Lower leg skin (tissue), 3 donors: ENCODE measurements around the gene DDRGK1.

Experiments used
- POLR2A ChIP-seq, 2 donors: fragments of 450-650 bp; IDR thresholded peaks; one replicate each; pipeline ENCODE4 v1.6.1; 2016 to 2017; ENCODE audit warnings: antibody characterized with exemption in 2 of 2, mild to moderate bottlenecking in 1 of 2, moderate library complexity in 1 of 2
- TF ChIP-seq, protein P1 (sequence below), 3 donors: fragments of 450-650 bp; IDR thresholded peaks; one replicate each; pipeline ENCODE4 v1.5.1; 2016; ENCODE audit warnings: antibody characterized with exemption in 3 of 3, mild to moderate bottlenecking in 3 of 3, moderate library complexity in 2 of 3

DNA sequence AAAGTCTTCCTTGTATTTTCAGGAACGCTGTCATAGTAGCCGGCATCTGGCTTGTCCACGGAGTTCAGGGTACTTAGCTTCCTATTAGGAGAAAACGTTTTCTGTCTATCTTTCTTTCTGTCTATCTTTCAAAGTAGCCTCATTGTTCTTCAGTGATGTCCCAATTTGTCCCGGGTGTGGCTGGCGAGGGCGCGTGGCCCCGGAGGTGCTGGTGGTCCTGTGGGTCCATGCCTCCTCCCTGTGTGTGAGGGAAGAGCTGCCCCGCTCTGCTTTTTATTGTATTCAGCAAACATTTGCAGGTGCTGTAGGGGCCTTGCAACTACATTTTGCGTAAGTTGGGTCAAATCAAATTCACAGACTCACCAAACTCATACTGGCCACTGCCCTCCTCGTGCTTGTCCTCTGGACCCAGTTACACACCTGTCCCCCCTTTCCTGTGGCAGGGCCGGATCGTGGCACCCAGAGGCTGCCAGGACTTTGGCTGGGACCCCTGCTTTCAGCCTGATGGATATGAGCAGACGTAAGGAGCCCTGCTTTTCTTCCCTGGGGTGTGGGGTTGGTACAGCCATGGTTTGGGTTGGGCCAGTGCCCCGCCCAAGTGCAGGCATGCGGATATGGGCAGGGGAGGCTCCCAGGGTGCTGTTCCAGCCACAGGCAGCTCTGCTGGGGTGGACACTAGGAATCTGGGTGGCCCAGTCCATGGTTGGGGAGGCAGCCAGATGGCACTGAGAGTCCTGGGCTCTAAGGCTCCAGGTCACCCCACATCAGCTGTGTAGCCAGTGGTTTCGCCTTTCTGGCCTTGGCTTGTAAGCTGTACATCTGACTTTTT lies 17.1 kb upstream of the DDRGK1 start:
- no peak for TF ChIP-seq POLR2A (IDR thresholded peaks at IDR 0.05)
- TF ChIP-seq, protein P1, sequence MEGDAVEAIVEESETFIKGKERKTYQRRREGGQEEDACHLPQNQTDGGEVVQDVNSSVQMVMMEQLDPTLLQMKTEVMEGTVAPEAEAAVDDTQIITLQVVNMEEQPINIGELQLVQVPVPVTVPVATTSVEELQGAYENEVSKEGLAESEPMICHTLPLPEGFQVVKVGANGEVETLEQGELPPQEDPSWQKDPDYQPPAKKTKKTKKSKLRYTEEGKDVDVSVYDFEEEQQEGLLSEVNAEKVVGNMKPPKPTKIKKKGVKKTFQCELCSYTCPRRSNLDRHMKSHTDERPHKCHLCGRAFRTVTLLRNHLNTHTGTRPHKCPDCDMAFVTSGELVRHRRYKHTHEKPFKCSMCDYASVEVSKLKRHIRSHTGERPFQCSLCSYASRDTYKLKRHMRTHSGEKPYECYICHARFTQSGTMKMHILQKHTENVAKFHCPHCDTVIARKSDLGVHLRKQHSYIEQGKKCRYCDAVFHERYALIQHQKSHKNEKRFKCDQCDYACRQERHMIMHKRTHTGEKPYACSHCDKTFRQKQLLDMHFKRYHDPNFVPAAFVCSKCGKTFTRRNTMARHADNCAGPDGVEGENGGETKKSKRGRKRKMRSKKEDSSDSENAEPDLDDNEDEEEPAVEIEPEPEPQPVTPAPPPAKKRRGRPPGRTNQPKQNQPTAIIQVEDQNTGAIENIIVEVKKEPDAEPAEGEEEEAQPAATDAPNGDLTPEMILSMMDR (IDR thresholded peaks at IDR 0.05), result no peak
